ENCODE measurements around the gene CAPN5. TPM values are rescaled to one million over a fixed set of nuclear protein-coding genes. Genes with fewer than 3 reads are reported as not detected.
"Not testable (repeated sequence)": the region's sequence is repeated elsewhere in the genome, so short reads cannot be mapped to it uniquely, and the experiment has no call there.

Gene CAPN5
- total RNA-seq, 1 donor from 2014 or later = 18.3 TPM

DNA sequence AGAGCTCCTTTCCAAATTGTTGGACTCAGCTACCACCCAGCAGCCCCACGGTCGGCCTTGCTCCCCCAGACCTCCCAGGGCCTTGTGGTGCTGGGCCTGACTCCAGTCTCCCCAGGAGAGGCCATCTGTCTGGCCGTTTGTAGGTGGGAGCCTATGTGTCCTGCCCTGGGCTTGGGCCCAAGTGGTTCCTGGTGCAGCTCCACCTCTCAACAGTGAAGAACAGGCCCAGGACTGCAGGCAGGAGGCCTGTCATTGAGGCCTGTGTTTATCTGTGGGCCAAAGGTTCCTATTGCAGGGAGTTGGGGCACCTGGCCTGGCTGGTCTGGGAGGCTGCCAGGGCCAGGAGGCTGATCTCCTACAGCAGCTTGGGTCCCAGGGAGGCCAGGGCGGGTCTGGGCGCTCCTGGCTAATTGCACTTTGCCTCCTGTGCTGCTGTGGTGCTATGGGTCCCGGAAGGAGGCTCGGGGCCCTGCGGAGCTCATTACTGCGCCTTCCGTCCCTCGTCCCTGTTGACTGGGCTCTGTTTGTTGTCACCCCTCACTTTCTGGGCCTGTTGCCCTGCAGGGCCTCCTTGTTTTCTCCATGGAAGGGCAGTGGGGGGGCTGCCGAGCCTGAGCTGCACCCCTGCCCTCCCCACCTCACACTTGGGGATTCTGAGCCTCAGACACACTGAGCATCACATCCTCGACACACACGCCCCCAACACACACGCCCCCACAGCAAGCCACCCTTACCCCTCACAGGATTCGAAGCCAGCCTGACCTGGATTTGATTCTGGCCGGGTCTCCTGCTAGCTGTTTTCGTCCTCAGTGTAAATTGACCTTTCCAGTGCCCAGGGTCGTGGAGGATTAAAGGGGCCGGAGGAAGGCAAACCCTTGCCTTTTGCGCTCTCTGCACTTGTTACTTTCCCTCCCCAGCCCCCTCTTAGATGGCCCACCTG, 29.1 kb downstream of the CAPN5 start:
- Mint-ChIP-seq H3K36me3 (peaks cover 5% of the 10 kb centered on the region), H3K9me3 (no peaks in the 10 kb centered on the region), H3K4me3 (no peak overlapping the region), H3K27ac (no peak overlapping the region), H3K27me3 (ENCODE audit: low read depth) (no peaks in the 10 kb centered on the region), H3K4me1 (peaks cover 3% of the 10 kb centered on the region)
- TF ChIP-seq CTCF (IDR thresholded peaks at IDR 0.05; ENCODE audit: unreplicated experiment) = no peak
- no peak for DNase-seq (ENCODE audit: low spot score in 2 of 2, unreplicated experiment in 2 of 2)

DNA sequence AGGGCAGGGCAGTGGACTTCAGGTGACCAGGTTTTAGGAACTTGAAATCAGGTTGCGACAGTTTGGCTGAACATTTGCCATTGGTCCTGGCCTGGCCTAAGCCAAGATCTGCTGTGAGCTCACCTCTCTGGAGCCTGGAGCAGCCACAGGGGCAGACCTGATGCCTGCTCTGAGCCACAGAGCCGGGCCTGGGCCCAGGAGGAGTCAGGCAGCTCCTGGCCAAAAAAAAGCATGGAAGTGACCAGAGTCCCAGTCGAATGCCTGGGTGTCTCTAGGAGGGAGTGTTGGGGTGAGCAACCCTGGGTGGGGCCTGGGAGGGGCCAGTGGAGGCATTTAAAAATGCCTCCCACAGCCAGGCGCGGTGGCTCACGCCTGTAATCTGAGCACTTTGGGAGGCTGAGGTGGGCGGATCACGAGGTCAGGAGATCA, 29.8 kb downstream of the CAPN5 start:
- Mint-ChIP-seq H3K36me3 (peaks cover 8% of the 10 kb centered on the region), H3K9me3 (no peaks in the 10 kb centered on the region), H3K4me3 (no peak overlapping the region), H3K4me1 (no peaks in the 10 kb centered on the region), H3K27me3 (ENCODE audit: low read depth) (no peaks in the 10 kb centered on the region), H3K27ac (no peak overlapping the region)
- no peak for TF ChIP-seq CTCF (IDR thresholded peaks at IDR 0.05; ENCODE audit: unreplicated experiment)
- no peak for DNase-seq (ENCODE audit: low spot score in 2 of 2, unreplicated experiment in 2 of 2)

DNA sequence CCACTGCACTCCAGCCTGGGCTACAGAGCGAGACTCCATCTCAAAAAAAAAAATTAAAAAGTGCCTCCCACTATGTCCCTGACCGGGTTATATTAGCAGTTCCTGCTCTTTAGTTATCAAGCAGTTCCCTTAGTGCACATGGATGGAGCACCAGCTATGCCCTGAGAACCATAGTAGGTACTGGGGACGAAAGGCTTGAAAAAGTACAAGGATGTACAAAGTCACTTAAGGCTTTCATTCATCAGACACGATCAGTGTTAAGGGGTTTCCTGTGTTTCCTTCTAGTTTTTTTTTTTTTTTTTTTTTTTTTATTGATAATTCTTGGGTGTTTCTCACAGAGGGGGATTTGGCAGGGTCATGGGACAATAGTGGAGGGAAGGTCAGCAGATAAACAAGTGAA, 30.4 kb downstream of the CAPN5 start:
- H3K27me3 Mint-ChIP-seq (ENCODE audit: low read depth); H3K4me1 Mint-ChIP-seq; H3K27ac Mint-ChIP-seq: not testable (repeated sequence)

DNA sequence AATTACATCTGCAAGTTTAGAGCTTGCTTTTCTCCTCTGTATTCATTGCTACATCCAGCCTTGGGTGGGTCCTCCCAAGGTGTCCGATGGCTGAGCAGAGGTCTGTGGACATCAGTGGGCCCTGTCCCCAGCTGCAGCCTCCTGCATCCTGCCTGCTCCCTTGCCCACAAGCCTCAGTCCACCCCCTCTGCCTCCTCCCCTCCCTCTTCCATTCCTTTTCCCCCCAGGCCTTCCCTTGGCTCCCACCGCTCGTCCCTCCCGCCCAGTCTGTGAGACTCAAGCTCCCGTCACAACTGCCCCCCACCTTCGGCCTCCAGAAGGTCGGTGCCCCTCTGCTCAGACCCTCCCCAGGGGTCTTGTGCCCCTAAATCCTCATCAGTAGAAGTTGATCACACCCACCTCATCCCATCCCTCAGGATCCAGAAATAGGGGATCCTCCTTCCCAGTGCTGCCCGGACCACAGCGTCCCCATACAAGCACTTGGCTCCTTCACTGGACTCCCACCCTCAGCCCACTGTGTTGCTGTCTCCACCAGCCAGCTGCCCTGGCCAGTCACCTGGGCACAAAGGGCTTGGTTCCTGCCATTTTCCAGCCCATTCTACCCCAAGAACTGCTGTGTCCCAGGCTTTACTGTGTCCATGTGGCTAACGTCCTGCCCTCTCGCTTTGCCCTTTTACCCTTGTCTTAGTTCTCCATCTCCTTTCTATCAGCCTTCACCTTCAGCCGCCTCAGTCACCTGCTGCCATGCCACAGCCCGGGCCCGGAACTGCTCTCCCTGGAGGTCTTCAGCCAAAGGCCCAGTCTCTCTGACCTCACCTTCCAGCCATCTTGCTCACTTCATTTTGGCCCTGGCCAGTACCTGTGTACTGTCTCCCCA, 33.6 kb downstream of the CAPN5 start:
- Mint-ChIP-seq H3K36me3 (peaks cover 8% of the 10 kb centered on the region), H3K27me3 (ENCODE audit: low read depth) (no peaks in the 10 kb centered on the region), H3K9me3 (no peaks in the 10 kb centered on the region), H3K27ac (no peak overlapping the region), H3K4me1 (no peaks in the 10 kb centered on the region), H3K4me3 (no peak overlapping the region)
- TF ChIP-seq CTCF (IDR thresholded peaks at IDR 0.05; ENCODE audit: unreplicated experiment) = no peak
- DNase-seq (ENCODE audit: low spot score in 2 of 2, unreplicated experiment in 2 of 2) = no peak

More for the DNA sequence above, 30.4 kb downstream of the CAPN5 start:
- not testable (repeated sequence) for DNase-seq (ENCODE audit: low spot score in 2 of 2, unreplicated experiment in 2 of 2); H3K9me3 Mint-ChIP-seq; H3K36me3 Mint-ChIP-seq; H3K4me3 Mint-ChIP-seq

DNA sequence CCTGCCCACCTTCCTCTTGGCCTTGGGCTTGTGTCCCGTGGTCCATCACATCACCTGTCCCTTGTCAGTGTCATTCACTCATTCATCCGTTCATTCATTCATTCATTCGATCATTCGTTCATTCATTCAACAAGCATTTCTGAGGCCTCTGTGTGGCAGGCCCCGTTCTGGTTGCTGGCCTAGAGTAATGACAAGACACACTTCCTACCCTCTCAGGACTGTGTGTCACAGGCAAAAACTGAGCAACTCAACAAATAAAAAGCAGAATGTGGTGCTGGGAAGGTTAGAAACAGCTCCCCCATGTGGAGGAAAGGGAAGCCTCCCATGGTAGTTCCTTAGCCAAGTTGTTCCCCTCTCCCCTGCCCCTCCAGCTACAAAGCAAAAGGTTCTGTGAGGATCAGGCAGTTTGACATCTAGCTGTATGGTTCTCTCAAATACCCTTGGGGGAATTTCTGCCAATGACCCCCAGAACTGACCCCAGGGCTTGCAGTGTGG, 34.3 kb downstream of the CAPN5 start:
- Mint-ChIP-seq H3K27ac (no peak overlapping the region), H3K4me1 (no peaks in the 10 kb centered on the region), H3K36me3 (peaks cover 8% of the 10 kb centered on the region), H3K4me3 (no peak overlapping the region), H3K9me3 (no peaks in the 10 kb centered on the region), H3K27me3 (ENCODE audit: low read depth) (no peaks in the 10 kb centered on the region)
- no peak for DNase-seq (ENCODE audit: low spot score in 2 of 2, unreplicated experiment in 2 of 2)
- TF ChIP-seq CTCF (IDR thresholded peaks at IDR 0.05; ENCODE audit: unreplicated experiment) = peak; percentile 24
